Type B pancreatic cell (in vitro differentiated cells): ENCODE results near the gene OTUD5. TPM values are rescaled to one million over a fixed set of nuclear protein-coding genes. Genes with fewer than 3 reads are reported as not detected.

Source experiments
- DNase-seq: peaks from one replicate; pipeline ENCODE4 v3.0.0; 2021; ENCODE audit warnings: mixed read lengths; ENCODE audit not compliant: unreplicated experiment; ENCODE audit errors: extremely low spot score
- H3K27ac Mint-ChIP-seq: 2 replicates; pipeline ENCODE4 v1.8.0; 2021; ENCODE audit warnings: mild to moderate bottlenecking, mixed read lengths
- H3K27me3 Mint-ChIP-seq: 2 replicates; pipeline ENCODE4 v1.8.0; 2021; ENCODE audit warnings: mixed read lengths
- H3K36me3 Mint-ChIP-seq: 2 replicates; pipeline ENCODE4 v1.8.0; 2021; ENCODE audit warnings: mixed read lengths
- H3K4me1 Mint-ChIP-seq: one replicate; pipeline ENCODE4 v1.8.0; 2021; ENCODE audit warnings: mixed read lengths; ENCODE audit not compliant: unreplicated experiment
- H3K4me3 Mint-ChIP-seq: 2 replicates; pipeline ENCODE4 v1.8.0; 2021; ENCODE audit warnings: mild to moderate bottlenecking, mixed read lengths
- H3K9me3 Mint-ChIP-seq: 2 replicates; pipeline ENCODE4 v1.8.0; 2021; ENCODE audit warnings: mixed read lengths
- total RNA-seq: library from RNA; stranded (reverse); gene quantifications from 2 replicates; pipeline ENCODE4 v1.2.1, GENCODE V29; 2021; ENCODE audit warnings: low replicate concordance
- TF ChIP-seq, protein P1 (sequence below): fragments of 200-600 bp; sonication (generic); conservative IDR thresholded peaks from 2 replicates; pipeline ENCODE4 v1.5.0; 2021; ENCODE audit warnings: antibody characterized with exemption, mild to moderate bottlenecking

OTUD5 gene
- total RNA-seq, 1 donor from 2014 or later: 49.5 TPM

DNA sequence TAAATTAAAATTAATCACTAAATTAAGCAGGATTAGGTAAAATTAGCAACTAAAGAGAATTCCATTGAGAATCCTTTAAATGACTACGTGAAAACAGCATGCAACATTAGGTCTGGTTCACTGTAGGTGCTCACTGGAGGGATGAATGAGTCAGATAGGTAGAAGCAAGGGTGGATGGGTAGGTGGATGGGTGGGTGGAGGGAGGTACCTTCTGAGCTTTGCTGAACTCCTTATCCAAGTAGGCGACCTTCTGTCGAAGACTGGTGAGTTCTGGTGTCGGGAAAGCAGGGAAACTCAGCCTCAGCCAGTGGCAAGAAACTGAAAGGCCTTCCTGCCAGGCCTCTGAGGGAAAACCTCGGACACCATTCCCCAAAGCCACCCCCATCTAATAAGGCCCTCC lies 41.6 kb upstream of the OTUD5 start:
- Mint-ChIP-seq H3K36me3 (peaks cover 20% of the 10 kb centered on the region), H3K4me1 (no peaks in the 10 kb centered on the region), H3K27ac (no peak overlapping the region), H3K4me3 (no peak overlapping the region), H3K27me3 (no peaks in the 10 kb centered on the region), H3K9me3 (no peaks in the 10 kb centered on the region)
- TF ChIP-seq, protein P1, sequence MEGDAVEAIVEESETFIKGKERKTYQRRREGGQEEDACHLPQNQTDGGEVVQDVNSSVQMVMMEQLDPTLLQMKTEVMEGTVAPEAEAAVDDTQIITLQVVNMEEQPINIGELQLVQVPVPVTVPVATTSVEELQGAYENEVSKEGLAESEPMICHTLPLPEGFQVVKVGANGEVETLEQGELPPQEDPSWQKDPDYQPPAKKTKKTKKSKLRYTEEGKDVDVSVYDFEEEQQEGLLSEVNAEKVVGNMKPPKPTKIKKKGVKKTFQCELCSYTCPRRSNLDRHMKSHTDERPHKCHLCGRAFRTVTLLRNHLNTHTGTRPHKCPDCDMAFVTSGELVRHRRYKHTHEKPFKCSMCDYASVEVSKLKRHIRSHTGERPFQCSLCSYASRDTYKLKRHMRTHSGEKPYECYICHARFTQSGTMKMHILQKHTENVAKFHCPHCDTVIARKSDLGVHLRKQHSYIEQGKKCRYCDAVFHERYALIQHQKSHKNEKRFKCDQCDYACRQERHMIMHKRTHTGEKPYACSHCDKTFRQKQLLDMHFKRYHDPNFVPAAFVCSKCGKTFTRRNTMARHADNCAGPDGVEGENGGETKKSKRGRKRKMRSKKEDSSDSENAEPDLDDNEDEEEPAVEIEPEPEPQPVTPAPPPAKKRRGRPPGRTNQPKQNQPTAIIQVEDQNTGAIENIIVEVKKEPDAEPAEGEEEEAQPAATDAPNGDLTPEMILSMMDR: no peak
- no peak for DNase-seq

DNA sequence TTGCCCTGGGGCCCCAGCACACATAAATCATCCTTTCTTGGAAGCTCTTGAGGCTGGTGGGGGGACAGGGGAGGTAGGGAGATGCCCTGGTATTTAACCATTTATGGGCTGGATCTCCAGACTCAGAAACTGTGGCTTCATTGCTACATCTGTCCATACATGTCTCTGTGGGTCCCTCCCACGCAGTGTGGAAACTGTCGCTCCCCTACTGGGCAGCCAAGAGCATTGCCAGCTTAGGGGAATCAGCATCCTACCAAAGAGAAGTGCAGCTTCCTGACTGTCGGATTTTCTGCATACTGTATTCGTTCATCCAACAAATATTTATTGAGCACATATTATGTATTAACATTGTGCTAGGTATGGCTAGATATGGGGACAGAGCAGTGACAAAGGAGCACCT lies 41.0 kb upstream of the OTUD5 start:
- no peaks in the 10 kb centered on the region for H3K27me3 Mint-ChIP-seq
- no peaks in the 10 kb centered on the region for H3K9me3 Mint-ChIP-seq
- TF ChIP-seq, protein P1: no peak
- H3K36me3 Mint-ChIP-seq: peaks cover 20% of the 10 kb centered on the region
- no peak overlapping the region for H3K27ac Mint-ChIP-seq
- H3K4me1 Mint-ChIP-seq: no peaks in the 10 kb centered on the region
- no peak overlapping the region for H3K4me3 Mint-ChIP-seq
- no peak for DNase-seq

DNA sequence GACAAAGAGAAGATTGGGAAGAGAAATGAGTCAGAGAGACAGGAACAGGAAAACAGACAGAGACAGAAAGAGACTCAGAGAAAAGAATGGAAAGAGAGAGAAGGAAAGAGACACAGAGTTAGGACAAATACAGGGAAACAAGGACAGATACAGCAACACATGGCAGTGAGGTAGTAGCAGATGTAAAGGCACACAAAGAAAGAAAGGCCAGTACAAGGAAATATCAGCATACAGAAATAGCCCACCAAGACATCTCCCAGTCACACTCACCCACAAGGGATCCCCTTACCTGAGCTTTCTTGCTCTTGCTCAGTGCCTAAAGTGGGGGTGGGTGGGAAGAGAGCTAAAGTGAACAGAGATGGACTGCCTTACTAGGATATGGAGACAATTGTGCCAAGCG lies 40.5 kb upstream of the OTUD5 start:
- Mint-ChIP-seq H3K9me3 (no peaks in the 10 kb centered on the region), H3K36me3 (peaks cover 20% of the 10 kb centered on the region), H3K4me3 (no peak overlapping the region), H3K27me3 (no peaks in the 10 kb centered on the region), H3K27ac (no peak overlapping the region), H3K4me1 (no peaks in the 10 kb centered on the region)
- DNase-seq: no peak
- TF ChIP-seq, protein P1: no peak

DNA sequence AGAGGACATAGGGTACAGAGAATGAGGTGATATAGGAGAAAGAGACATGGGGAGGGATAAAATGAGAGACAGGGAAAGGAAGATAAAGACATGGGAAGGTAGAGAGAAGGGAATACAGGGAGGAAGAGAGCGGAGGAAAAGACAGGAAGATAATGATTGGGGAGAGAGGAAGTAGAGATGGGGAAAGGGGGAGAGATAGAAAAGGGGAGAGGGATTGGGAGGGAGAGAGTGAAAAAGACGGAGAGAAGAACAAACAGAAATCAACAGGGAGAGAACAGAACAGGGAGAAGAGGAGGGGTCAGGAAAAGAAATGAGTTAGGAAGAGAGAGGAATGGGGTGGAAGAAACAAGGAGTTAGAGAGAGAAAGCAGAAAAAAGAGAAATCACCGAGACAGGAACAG lies 40.0 kb upstream of the OTUD5 start:
- H3K36me3 Mint-ChIP-seq: peaks cover 21% of the 10 kb centered on the region
- no peaks in the 10 kb centered on the region for H3K9me3 Mint-ChIP-seq
- no peaks in the 10 kb centered on the region for H3K27me3 Mint-ChIP-seq
- H3K27ac Mint-ChIP-seq: no peak overlapping the region
- no peak for DNase-seq
- no peak overlapping the region for H3K4me3 Mint-ChIP-seq
- TF ChIP-seq, protein P1: no peak
- H3K4me1 Mint-ChIP-seq: no peaks in the 10 kb centered on the region

DNA sequence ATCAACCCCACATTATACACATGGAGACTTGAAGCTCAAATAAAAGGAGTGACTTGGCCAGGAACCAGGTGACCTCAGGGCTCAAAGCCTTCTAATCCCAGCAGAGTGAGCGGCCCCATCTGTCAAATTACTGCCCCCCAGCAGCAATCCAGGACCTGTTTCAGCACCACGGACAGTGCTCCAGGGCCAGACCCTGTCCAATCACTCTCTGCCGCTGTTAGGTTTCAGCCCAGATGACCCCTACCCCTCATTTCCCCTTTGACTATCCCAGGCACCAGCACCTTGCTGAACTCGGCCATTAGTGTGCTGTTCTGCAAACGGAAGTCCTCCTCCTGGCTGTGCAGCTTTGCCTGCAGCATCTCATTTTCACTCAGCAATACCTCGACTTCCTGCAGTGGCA lies 39.6 kb upstream of the OTUD5 start:
- H3K36me3 Mint-ChIP-seq: peaks cover 24% of the 10 kb centered on the region

More for the DNA sequence above, 39.6 kb upstream of the OTUD5 start:
- H3K27ac Mint-ChIP-seq: no peak overlapping the region
- no peaks in the 10 kb centered on the region for H3K4me1 Mint-ChIP-seq
- no peaks in the 10 kb centered on the region for H3K9me3 Mint-ChIP-seq
- no peak for DNase-seq
- no peak overlapping the region for H3K4me3 Mint-ChIP-seq
- TF ChIP-seq, protein P1: no peak
- H3K27me3 Mint-ChIP-seq: no peaks in the 10 kb centered on the region
